Stimulated activated CD8-positive, alpha-beta memory T cell treated with anti-CD3 and anti-CD28 coated beads, Interleukin-4, amount 100 ng/mL, for 4 hours (primary cell): ENCODE measurements around the gene B3GAT1.

Experiments
- DNase-seq, 2 donors: peaks; one replicate each; pipeline ENCODE4 v3.0.0-alpha.2; 2020; ENCODE audit warnings: low read depth in 2 of 2, low spot score in 1 of 2

B3GAT1 gene

DNA sequence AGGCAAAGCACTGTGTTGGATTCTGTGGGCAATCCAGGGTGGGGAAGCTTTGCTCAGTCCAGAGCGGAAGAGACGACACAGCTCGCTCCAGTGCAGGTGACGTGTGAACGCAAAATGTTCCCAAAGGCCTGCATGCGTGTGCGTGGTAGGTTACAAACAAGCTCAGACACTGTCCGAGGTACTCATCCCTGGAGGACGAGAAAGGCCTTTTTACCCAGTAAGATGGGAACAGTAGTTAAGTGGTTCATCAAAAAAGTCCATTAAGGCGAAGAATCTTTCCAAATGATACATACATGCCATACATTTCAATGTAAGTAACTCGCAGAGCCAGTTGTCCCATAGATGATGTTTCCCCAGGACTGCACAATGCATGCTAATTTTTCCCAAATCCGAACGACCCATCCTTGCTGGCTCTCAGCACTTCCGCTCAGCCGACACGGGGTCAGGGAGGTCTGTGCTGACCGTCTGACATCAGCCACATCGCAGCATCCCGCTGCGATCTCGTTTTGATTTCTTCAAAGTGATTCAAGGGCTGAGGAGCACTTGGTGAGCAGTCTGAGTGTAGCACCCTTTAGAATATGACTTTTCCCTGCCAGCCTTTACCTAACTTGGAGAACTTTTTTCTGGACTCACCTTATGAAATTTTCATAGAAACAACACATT is 19.0 kb downstream of the B3GAT1 start:
- no peak for DNase-seq

DNA sequence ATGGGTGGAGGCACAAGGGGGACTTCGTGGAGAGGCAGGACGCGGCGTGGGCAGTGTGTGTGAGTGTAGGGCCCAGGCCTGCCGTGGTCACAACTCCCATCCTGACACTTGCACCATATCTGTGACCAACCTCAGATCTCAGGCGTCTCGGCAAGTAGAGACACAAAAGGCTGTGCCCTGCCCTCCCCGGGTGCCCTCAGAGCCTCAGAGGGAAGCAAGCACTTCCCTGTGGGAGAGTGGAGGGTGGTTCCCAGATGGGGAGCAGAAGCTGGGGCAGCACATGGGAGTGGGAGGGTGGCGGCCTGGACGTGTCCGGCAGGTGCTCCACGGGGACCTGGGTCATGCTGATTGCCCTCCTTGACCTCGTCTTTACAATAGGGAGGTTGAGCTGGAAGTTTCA is 20.4 kb downstream of the B3GAT1 start:
- no peak for DNase-seq

- no peak for DNase-seq
Observed at GRCh38 chr11:134390706-134391569, 21.1 kb downstream of the B3GAT1 start.

- DNase-seq: no peak
Observed at GRCh38 chr11:134389464-134390180, 22.4 kb downstream of the B3GAT1 start.

GRCh38 chr11:134388590-134388989 is 23.5 kb downstream of the B3GAT1 start:
- DNase-seq: no peak

GRCh38 chr11:134387501-134387900 is 24.5 kb downstream of the B3GAT1 start:
- no peak for DNase-seq

DNA sequence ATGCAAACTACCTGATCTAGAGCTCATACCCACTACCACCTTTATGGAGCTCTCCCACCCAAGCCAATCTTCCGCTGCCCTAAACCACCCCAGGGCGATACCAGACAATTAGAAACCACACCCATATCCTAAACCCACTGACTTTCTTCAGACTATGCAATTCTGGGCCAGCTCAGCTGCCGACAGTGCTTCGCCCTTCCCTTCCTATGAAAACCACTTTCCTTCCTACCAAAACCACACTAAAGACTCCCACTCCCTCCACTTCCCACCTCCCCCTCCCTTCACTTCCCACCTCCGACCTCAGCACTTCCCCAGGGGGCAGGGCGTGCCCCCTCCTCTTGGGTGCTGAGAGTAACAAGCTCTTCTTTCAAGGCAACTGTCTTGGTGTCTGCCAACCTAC is 25.1 kb downstream of the B3GAT1 start:
- no peak for DNase-seq

DNA sequence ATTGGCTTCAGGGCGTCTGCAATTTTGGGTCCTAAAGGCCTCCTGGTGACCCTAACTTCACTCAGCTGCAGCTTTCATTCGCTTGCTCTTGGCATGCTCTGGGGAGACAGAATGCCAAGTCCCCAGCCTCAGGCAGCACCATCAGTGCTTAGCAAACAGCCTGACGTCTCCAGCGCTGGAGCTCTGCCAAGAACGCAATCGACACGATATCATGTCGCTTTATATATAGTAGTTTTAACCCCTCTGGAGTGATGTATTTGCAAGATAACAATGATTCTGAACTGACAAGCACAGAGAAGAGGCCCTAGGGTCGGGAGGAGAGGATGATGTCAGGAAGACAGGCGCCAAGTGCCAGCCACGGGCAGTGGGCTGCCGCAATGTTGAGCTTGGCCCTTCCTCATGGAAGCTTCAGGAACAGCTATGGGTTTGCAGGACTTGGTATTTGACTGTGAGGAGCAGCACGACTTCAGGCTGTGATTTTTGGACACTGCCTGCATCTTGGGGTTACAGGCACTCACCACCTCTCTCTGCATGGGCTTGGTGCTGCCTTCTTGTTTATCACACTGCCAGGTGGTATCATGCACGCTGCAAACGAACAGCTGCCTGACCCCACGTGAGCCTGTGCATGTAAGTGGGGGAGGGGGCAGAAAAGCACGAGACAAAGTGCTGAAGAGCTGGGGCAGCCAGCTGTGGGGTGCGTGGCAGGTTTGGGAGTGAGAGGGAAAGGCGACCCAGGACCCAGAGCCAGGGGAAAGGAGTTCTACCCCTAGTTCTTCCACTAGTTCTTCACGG is 26.1 kb downstream of the B3GAT1 start:
- no peak for DNase-seq

- DNase-seq: no peak
Observed at GRCh38 chr11:134385171-134385570, 26.9 kb downstream of the B3GAT1 start.

GRCh38 chr11:134384406-134384805 is 27.6 kb downstream of the B3GAT1 start:
- DNase-seq: no peak

DNA sequence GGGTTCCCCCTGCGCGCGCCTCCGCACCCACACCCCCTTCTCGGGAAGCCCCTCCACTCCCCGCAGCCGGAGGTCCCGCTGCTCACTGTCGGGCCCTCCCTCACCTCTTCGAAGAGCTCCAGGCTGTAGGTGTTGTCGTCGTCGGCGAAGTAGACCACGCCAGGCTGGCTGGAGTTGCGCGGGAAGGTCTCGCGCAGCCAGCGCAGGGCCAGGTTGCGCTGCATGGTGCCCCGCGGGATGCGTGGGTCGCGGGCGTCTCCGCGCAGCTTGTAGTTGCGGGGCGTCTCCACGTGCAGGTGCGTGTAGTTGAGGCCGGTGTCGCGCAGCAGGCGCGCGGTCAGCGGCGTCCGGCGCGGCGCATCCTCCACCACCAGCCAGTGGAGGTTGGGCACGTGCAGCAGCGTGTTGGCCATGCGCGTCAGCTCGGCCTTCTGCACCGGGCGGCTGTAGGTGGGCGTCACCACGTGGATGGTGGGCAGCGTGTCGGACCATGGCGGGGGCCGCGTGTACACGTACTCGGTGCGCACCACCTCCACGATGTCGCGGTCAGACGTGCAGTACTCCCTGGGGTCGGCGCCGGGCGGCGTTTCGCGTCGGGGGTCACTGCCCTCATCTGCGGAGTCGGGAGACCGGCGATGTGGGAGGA is 28.3 kb downstream of the B3GAT1 start:
- no peak for DNase-seq

GRCh38 chr11:134382830-134383229 is 29.2 kb downstream of the B3GAT1 start:
- no peak for DNase-seq

- no peak for DNase-seq
Observed at GRCh38 chr11:134382257-134382656, 29.8 kb downstream of the B3GAT1 start.

DNA sequence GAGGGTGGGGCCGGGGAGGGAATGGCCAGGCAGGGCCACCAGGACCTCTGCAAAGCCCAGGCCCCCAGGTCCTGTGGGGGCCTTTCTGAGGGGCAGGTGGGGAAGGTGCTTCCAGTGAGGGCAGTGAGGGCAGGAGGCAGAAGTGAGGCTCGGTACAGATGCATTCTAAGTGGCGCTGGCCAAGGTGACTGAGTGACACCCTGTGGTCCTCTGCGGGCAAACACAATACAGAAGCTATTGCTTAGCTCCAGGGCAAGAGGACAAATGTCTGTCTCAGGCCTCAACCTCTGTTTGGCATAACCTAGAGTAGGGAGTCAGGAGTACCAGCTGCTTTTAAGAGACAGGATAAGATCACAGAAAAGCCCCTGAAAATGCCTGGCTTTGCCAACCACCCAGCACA is 31.3 kb downstream of the B3GAT1 start:
- DNase-seq: no peak

- DNase-seq: no peak
Observed at GRCh38 chr11:134380229-134380628, 31.8 kb downstream of the B3GAT1 start.

DNA sequence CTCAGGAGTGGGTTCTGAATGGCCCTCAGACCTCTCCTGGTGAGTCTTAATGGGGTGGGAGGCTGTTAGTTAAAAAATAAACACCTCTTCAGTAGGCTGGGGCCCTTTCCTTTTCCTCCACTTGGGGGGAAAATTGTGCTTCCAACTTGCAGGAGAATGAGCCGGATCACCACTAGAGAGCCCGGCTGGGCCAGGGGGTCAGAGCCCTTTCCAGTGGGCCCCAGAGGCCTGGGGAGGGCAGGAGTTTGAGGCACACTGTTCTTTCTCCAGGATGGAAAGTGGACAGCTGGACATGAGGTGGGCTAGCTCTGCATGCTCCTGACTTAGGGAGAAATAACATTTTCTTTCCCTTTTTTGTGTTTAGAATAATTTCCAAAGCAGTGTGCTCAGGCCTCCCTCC is 32.8 kb downstream of the B3GAT1 start:
- no peak for DNase-seq

GRCh38 chr11:134377876-134378275 is 34.2 kb downstream of the B3GAT1 start:
- no peak for DNase-seq

GRCh38 chr11:134376150-134376921 is 35.7 kb downstream of the B3GAT1 start:
- DNase-seq: no peak

GRCh38 chr11:134374891-134375550 is 37.0 kb downstream of the B3GAT1 start:
- DNase-seq: no peak
